MM.1S (cell line): ENCODE results near the gene EYA2.

Experiments used
- DNase-seq: peaks from one replicate; pipeline ENCODE4 v3.0.0-alpha.2; 2015
- H2AFZ ChIP-seq: fragments of 300-600 bp; sonication (generic); 2 replicates; pipeline ENCODE4 v1.6.0; 2016; ENCODE audit warnings: antibody characterized with exemption, low read length
- H3F3A ChIP-seq: fragments of 300-600 bp; sonication (generic); 2 replicates; pipeline ENCODE4 v1.6.1; 2016; ENCODE audit warnings: mild to moderate bottlenecking, antibody characterized with exemption, low read length, moderate library complexity, mixed read lengths; ENCODE audit not compliant: insufficient read depth
- H3K27ac ChIP-seq: fragments of 300-600 bp; sonication (generic); 2 replicates; pipeline ENCODE4 v1.5.1; 2016; ENCODE audit warnings: mild to moderate bottlenecking, low read length
- H3K27me3 ChIP-seq: fragments of 300-600 bp; sonication (generic); replicated peaks from 2 replicates; pipeline ENCODE4 v1.6.0; 2016; ENCODE audit warnings: low read length; ENCODE audit not compliant: insufficient read depth
- H3K36me3 ChIP-seq: fragments of 300-600 bp; sonication (generic); replicated peaks from 2 replicates; pipeline ENCODE4 v1.6.1; 2016; ENCODE audit warnings: mild to moderate bottlenecking, low read length, mixed read lengths; ENCODE audit not compliant: insufficient read depth
- H3K4me1 ChIP-seq: fragments of 300-600 bp; sonication (generic); 2 replicates; pipeline ENCODE4 v1.6.1; 2016; ENCODE audit warnings: low read length, mixed read lengths
- H3K4me2 ChIP-seq: fragments of 300-600 bp; sonication (generic); 2 replicates; pipeline ENCODE4 v1.6.0; 2016; ENCODE audit warnings: low read depth, low read length
- H3K4me3 ChIP-seq: fragments of 300-600 bp; sonication (generic); 2 replicates; pipeline ENCODE4 v1.5.1; 2016; ENCODE audit warnings: low read length, mixed read lengths
- H3K79me2 ChIP-seq: fragments of 300-600 bp; sonication (generic); 2 replicates; pipeline ENCODE4 v1.6.1; 2016; ENCODE audit warnings: mixed run types, low read length, mixed read lengths
- H3K9ac ChIP-seq: fragments of 300-600 bp; sonication (generic); 2 replicates; pipeline ENCODE4 v1.6.1; 2016; ENCODE audit warnings: low read length, mixed read lengths
- H3K9me2 ChIP-seq: fragments of 300-600 bp; sonication (generic); replicated peaks from 2 replicates; pipeline ENCODE4 v1.6.1; 2016; ENCODE audit warnings: mild to moderate bottlenecking, low read length, mixed read lengths; ENCODE audit not compliant: insufficient read depth
- H3K9me3 ChIP-seq: fragments of 300-600 bp; sonication (generic); replicated peaks from 2 replicates; pipeline ENCODE4 v1.6.1; 2016; ENCODE audit warnings: mild to moderate bottlenecking, low read length, mixed read lengths; ENCODE audit not compliant: insufficient read depth
- H4K20me1 ChIP-seq: fragments of 300-600 bp; sonication (generic); 2 replicates; pipeline ENCODE4 v1.6.1; 2016; ENCODE audit warnings: mild to moderate bottlenecking, low read length, moderate library complexity, mixed read lengths; ENCODE audit not compliant: insufficient read depth
- EZH2 ChIP-seq: fragments of 300-600 bp; sonication (generic); optimal IDR thresholded peaks from 2 replicates; pipeline ENCODE3; 2017; ENCODE audit warnings: low read depth, mild to moderate bottlenecking, antibody characterized with exemption, low read length, mixed read lengths
- EZH2phosphoT487 ChIP-seq: fragments of 300-600 bp; sonication (generic); IDR thresholded peaks from 2 replicates; pipeline ENCODE4 v1.6.1; 2018; ENCODE audit warnings: antibody characterized with exemption, low read length
- TF ChIP-seq, protein P1 (sequence below): fragments of 300-600 bp; sonication (generic); IDR thresholded peaks from 2 replicates; pipeline ENCODE4 v1.5.1; 2016; ENCODE audit warnings: antibody characterized with exemption, low read length, mixed read lengths

The EYA2 gene

DNA sequence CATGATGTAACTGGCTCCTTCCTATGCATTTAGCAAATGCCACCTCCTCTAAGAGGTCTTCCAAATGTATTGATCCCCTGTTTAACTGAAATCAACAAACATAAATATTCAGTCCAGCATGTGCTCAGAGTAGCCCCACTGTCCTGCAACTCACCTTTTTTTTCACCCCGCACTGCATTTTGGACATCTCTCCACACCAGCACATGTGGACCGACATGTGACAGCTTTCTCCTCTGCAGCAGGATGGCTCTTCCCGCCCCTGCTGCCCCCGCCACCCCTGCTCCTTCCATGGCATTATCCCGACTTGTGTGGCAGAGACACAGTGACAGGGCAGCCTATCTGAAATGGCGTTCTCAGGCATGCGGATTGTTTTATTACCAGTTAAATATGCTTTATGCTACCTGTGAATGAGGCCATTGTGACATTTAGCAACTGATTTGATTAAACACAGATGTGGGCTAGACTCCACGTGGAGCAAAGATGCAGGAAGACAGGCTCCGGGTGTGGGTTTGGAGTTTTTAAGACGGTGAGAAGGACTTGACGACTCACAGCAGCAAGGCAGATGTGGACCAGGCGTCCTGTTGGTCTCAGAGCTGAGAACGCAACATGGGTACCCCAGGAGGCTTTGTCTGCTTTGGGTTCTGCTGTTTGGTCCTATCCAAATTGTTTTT, 161.2 kb downstream of the EYA2 start:
- H3K36me3 ChIP-seq = no peaks in the 10 kb centered on the region
- no peak overlapping the region for H3K9ac ChIP-seq
- TF ChIP-seq, protein P1, sequence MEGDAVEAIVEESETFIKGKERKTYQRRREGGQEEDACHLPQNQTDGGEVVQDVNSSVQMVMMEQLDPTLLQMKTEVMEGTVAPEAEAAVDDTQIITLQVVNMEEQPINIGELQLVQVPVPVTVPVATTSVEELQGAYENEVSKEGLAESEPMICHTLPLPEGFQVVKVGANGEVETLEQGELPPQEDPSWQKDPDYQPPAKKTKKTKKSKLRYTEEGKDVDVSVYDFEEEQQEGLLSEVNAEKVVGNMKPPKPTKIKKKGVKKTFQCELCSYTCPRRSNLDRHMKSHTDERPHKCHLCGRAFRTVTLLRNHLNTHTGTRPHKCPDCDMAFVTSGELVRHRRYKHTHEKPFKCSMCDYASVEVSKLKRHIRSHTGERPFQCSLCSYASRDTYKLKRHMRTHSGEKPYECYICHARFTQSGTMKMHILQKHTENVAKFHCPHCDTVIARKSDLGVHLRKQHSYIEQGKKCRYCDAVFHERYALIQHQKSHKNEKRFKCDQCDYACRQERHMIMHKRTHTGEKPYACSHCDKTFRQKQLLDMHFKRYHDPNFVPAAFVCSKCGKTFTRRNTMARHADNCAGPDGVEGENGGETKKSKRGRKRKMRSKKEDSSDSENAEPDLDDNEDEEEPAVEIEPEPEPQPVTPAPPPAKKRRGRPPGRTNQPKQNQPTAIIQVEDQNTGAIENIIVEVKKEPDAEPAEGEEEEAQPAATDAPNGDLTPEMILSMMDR = no peak
- no peak for TF ChIP-seq EZH2phosphoT487
- TF ChIP-seq EZH2 = no peak

DNA sequence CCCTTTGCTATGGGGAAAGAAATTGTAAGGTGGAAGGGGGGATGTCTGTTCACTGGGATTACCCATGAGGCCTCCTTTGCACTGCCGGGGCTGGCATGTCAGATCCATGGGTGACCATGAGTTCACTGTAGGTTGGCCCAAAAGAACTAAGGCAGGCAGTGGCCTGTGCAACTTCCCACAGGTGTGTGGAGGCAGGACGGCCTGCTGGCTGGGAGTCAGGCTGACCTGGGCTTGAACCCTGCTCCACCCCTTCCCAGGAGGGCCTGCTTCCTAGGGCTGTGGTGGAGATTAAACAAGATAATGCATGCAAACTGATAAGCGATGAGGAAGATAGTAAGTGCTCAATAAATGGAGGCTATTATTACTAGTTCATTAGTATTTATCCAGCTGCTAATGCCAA, 163.0 kb downstream of the EYA2 start:
- H3K9me2 ChIP-seq = no peaks in the 10 kb centered on the region
- TF ChIP-seq EZH2 (no peak), EZH2phosphoT487 (no peak)
- TF ChIP-seq, protein P1 = no peak
- H3K4me1 ChIP-seq = no peaks in the 10 kb centered on the region
- H2AFZ ChIP-seq = no peak overlapping the region
- H3K79me2 ChIP-seq = no peaks in the 10 kb centered on the region
- no peaks in the 10 kb centered on the region for H3K9me3 ChIP-seq
- H3K27me3 ChIP-seq = no peaks in the 10 kb centered on the region
- H3K9ac ChIP-seq = no peak overlapping the region
- no peak overlapping the region for H3K4me2 ChIP-seq
- H3K27ac ChIP-seq = no peak overlapping the region
- H3K4me3 ChIP-seq = no peak overlapping the region
- no peaks in the 10 kb centered on the region for H3F3A ChIP-seq
- H3K36me3 ChIP-seq = no peaks in the 10 kb centered on the region
- no peaks in the 10 kb centered on the region for H4K20me1 ChIP-seq
- DNase-seq = no peak

More for the DNA sequence above, 161.2 kb downstream of the EYA2 start:
- H3K27ac ChIP-seq = no peak overlapping the region
- H3K27me3 ChIP-seq = no peaks in the 10 kb centered on the region
- 0 out of 2 replicates have a peak overlapping the region, but pooled peaks have one; percentile 2 for H2AFZ ChIP-seq
- no peaks in the 10 kb centered on the region for H3K9me3 ChIP-seq
- DNase-seq = no peak
- H3F3A ChIP-seq = no peaks in the 10 kb centered on the region
- H3K79me2 ChIP-seq = no peaks in the 10 kb centered on the region
- no peaks in the 10 kb centered on the region for H3K4me1 ChIP-seq
- H4K20me1 ChIP-seq = no peaks in the 10 kb centered on the region
- no peak overlapping the region for H3K4me3 ChIP-seq
- H3K4me2 ChIP-seq = no peak overlapping the region
- no peaks in the 10 kb centered on the region for H3K9me2 ChIP-seq

DNA sequence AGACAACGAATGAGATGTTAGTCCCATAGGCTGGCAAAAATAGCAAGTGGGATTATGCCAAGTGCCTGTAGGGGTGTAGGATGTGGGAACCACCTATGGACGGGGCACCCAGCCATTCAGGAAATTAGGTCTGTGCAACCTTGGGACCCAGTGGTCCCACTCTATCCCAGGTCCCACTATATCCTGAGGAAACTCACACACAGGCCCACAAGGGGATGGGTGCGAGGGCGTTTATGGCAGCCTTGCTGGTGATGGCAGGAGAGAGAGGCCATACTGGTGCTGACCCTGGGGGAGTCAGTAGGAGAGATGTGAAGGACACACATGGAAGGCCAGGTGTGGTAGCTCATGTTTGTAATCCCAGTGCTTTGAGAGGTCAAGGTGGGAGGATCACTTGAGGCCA, 163.6 kb downstream of the EYA2 start:
- no peak overlapping the region for H3K4me2 ChIP-seq
- no peaks in the 10 kb centered on the region for H3K27me3 ChIP-seq
- H3F3A ChIP-seq = no peaks in the 10 kb centered on the region
- no peaks in the 10 kb centered on the region for H3K79me2 ChIP-seq
- TF ChIP-seq EZH2phosphoT487 = no peak
- TF ChIP-seq, protein P1 = no peak
- TF ChIP-seq EZH2 = no peak
- no peak overlapping the region for H3K4me3 ChIP-seq
- DNase-seq = no peak
- H3K9me3 ChIP-seq = no peaks in the 10 kb centered on the region
- no peak overlapping the region for H2AFZ ChIP-seq
- H3K27ac ChIP-seq = no peak overlapping the region
- H3K9ac ChIP-seq = no peak overlapping the region
- H3K36me3 ChIP-seq = no peaks in the 10 kb centered on the region
- no peaks in the 10 kb centered on the region for H3K9me2 ChIP-seq
- H4K20me1 ChIP-seq = no peaks in the 10 kb centered on the region
- H3K4me1 ChIP-seq = no peaks in the 10 kb centered on the region
